Measurements from ENCODE around the gene IL1R1. TPM values are rescaled to one million over a fixed set of nuclear protein-coding genes. Genes with fewer than 3 reads are reported as not detected.

The IL1R1 gene
- total and polyA plus RNA-seq, 4 donors: 14.0 to 49.3 (median 29.5) TPM

- TF ChIP-seq, protein P1, sequence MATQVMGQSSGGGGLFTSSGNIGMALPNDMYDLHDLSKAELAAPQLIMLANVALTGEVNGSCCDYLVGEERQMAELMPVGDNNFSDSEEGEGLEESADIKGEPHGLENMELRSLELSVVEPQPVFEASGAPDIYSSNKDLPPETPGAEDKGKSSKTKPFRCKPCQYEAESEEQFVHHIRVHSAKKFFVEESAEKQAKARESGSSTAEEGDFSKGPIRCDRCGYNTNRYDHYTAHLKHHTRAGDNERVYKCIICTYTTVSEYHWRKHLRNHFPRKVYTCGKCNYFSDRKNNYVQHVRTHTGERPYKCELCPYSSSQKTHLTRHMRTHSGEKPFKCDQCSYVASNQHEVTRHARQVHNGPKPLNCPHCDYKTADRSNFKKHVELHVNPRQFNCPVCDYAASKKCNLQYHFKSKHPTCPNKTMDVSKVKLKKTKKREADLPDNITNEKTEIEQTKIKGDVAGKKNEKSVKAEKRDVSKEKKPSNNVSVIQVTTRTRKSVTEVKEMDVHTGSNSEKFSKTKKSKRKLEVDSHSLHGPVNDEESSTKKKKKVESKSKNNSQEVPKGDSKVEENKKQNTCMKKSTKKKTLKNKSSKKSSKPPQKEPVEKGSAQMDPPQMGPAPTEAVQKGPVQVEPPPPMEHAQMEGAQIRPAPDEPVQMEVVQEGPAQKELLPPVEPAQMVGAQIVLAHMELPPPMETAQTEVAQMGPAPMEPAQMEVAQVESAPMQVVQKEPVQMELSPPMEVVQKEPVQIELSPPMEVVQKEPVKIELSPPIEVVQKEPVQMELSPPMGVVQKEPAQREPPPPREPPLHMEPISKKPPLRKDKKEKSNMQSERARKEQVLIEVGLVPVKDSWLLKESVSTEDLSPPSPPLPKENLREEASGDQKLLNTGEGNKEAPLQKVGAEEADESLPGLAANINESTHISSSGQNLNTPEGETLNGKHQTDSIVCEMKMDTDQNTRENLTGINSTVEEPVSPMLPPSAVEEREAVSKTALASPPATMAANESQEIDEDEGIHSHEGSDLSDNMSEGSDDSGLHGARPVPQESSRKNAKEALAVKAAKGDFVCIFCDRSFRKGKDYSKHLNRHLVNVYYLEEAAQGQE (IDR thresholded peaks at IDR 0.05): no peak
- TF ChIP-seq HNF4A (conservative IDR thresholded peaks at IDR 0.05) (no peak), HNF4G (IDR thresholded peaks at IDR 0.05) (no peak), FOXA2 (IDR thresholded peaks at IDR 0.05) (no peak), RXRA (IDR thresholded peaks at IDR 0.05) (no peak), JUND (IDR thresholded peaks at IDR 0.05) (no peak), RAD21 (IDR thresholded peaks at IDR 0.05) (no peak), ATF3 (IDR thresholded peaks at IDR 0.05) (no peak)
- TF ChIP-seq, protein P2, sequence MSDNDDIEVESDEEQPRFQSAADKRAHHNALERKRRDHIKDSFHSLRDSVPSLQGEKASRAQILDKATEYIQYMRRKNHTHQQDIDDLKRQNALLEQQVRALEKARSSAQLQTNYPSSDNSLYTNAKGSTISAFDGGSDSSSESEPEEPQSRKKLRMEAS (IDR thresholded peaks at IDR 0.05): no peak
These were observed 42.0 kb downstream of the IL1R1 start (continued) for GRCh38 chr2:102184568-102184967.

GRCh38 chr2:102185347-102185746 is 42.8 kb downstream of the IL1R1 start:
- TF ChIP-seq HNF4G (IDR thresholded peaks at IDR 0.05) (no peak), RAD21 (IDR thresholded peaks at IDR 0.05) (peak; percentile 71 to 83), CTCF (IDR thresholded peaks at IDR 0.05; ENCODE audit: low read depth, low read length, missing input control) (peak; percentile 56)
- Histone ChIP-seq H3K9ac (ENCODE audit: low read depth in 1 of 2, low read length in 2 of 2) (no peak overlapping the region), H3K27ac (ENCODE audit: low read depth in 1 of 2, low read length in 2 of 2) (no peak overlapping the region), H3K4me1 (ENCODE audit: control insufficient read depth in 4 of 4, insufficient read depth in 4 of 4, low read length in 3 of 4) (peaks cover under 1 to 17% (median 3%) of the 10 kb centered on the region in 4 donors), H3K27me3 (ENCODE audit: control insufficient read depth in 4 of 4, insufficient read depth in 4 of 4, low read length in 3 of 4) (no peaks in the 10 kb centered on the region), H3K36me3 (ENCODE audit: control insufficient read depth in 4 of 4, insufficient read depth in 3 of 4, low read depth in 1 of 4, low read length in 3 of 4) (no peaks in the 10 kb centered on the region), H3K4me3 (ENCODE audit: low read depth in 1 of 3, low read length in 3 of 3) (no peak overlapping the region), H3K9me3 (ENCODE audit: control insufficient read depth in 4 of 4, low read length in 3 of 4) (no peaks in the 10 kb centered on the region)
- 1% methylated on average over 2 of the region's 2 CpGs for WGBS
- DNase-seq (ENCODE audit: low spot score): no peak

- peak in 1 of 2 donors; percentile 40 for TF ChIP-seq EGR1 (IDR thresholded peaks at IDR 0.05; ENCODE audit: low read depth in 2 of 2)
- no peak for TF ChIP-seq ATF3 (IDR thresholded peaks at IDR 0.05)
- TF ChIP-seq JUND (IDR thresholded peaks at IDR 0.05): peak in 1 of 2 donors; percentile 50
- no peak for TF ChIP-seq GABPA (IDR thresholded peaks at IDR 0.05 in 1 of 2, conservative IDR thresholded peaks at IDR 0.05 in 1 of 2)
- H3K4me3 ChIP-seq (ENCODE audit: low read depth in 1 of 3, low read length in 3 of 3): peak within 1 kb of the TSS; percentile 55 to 75 (median 75)
- WGBS: 29% methylated on average over 36 of the region's 36 CpGs
- peaks cover 1 to 19% (median 5%) of the 10 kb centered on the region in 4 donors for H3K4me1 ChIP-seq (ENCODE audit: control insufficient read depth in 4 of 4, insufficient read depth in 4 of 4, low read length in 3 of 4)
- peak within 1 kb of the TSS; percentile 88 to 91 for H3K27ac ChIP-seq (ENCODE audit: low read depth in 1 of 2, low read length in 2 of 2)
- DNase-seq (ENCODE audit: low spot score): no peak
- no peaks in the 10 kb centered on the region for H3K9me3 ChIP-seq (ENCODE audit: control insufficient read depth in 4 of 4, low read length in 3 of 4)
- H3K27me3 ChIP-seq (ENCODE audit: control insufficient read depth in 4 of 4, insufficient read depth in 4 of 4, low read length in 3 of 4): no peaks in the 10 kb centered on the region
- no peaks in the 10 kb centered on the region for H3K36me3 ChIP-seq (ENCODE audit: control insufficient read depth in 4 of 4, insufficient read depth in 3 of 4, low read depth in 1 of 4, low read length in 3 of 4)
- peak within 1 kb of the TSS; percentile 58 to 74 for H3K9ac ChIP-seq (ENCODE audit: low read depth in 1 of 2, low read length in 2 of 2)
These were observed 44.4 kb downstream of the IL1R1 start, which contains the start of gene IL1RL2 for GRCh38 chr2:102186791-102187495. TSS of gene IL1RL2 (plus strand) at chr2:102187023. CDS start at chr2:102187868, 845 bp downstream.
